NCI-H146 treated with DMSO at 0.1 percent for 48 hours (cell line): ENCODE results near the gene UBE2S.
A peak's percentile ranks its signal among the peaks of the same experiment; 100 is the strongest.
"Not testable (repeated sequence)": the region's sequence is repeated elsewhere in the genome, so short reads cannot be mapped to it uniquely, and the experiment has no call there.

ENCODE experiments used
- DNase-seq: peaks from one replicate; lab custom pipeline; 2025; ENCODE audit not compliant: unreplicated experiment; lab: John Stamatoyannopoulos, UW

UBE2S gene

DNA sequence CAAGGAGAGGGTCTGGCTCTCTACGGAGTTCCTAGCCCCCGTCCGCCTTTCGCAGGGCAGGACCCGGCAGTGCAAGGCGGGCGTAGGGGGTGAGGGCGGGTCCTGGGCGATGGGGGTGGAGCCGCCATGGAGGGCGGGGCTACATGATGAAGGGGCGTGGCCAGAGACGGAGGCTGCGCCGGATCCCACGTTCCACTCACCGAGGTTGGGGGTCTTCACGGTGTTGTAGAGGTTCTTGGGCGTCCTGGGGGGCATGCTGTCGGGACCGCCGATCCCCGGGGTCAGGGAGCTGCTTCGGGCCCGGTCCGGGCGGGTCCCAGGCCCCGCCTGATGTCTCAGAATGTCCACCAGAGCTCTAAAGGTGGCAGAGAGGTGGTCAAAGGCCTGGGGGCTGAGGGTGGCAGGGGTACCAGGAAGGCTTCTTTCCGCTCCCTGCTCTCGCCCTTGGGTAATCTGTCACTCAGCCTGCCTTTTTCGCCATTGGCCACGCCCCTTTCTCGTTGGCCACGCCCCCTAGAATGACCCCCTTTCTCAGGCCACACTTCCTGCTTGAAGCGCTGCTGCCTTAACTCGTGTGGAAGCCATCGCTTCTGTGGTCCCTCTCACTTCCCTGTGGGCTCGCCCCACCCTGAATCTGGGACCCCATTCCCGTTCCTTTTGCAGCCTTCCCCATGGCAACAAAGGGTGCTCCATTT, 33.0 kb upstream of the UBE2S start:
- DNase-seq, result peak; percentile 76

DNA sequence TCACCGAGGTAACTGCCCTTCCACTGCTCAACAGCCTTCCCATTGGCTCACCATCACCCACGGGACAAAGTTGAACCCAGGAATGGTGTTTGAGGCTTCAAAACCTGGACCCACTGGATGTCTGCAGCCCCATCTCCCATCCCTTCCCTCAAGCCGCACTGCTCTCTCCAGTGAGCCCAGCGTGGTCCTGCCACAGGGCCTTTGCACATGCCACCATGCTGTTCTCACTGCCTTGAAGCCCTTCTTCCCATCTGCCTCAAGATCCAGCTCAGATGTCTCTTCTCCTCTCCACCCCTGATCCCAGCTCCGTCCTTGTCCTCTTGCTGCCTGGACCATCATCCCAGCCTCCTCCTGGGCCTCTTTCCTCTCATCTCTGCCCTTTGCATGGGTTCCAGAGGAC, 31.5 kb upstream of the UBE2S start:
- no peak for DNase-seq

DNA sequence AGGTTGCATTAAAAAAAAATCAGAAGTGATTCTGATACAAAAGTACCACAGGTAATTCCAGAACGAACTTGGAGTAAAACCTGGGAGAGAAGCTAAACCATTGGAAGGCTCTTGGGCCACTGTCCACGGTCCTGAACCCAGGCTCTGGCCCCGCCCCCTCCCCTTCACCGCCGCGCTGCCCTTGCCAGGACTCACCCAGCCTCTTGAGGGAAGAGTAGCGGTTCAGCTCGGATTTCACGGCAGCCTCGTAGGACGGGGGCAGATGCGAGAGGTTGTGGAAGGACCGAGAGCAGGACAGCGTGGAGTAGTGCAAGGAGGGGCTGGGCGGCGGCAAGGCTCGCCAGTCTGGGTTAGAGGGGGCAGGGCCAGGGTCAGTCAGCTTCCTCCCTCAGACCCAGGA, 29.8 kb upstream of the UBE2S start:
- no peak for DNase-seq

DNA sequence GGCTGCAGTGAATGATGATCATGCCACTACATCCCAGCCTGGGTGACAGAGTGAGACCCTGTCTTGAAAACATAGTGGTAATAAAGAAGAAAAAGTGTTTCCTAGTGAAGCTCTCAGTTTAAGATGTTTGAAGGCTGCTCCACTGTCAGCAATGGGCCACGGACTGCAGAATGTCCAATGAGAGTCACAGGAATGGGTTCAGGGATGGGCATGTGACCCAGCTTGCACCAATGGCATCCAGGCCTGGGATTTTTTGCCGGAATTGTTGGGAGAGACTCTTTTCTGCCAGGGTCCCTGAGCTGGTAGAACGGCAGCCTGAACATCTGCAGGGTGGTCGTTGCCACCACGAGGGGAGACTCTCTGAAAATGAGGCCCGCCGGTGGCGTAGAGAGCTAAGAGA, 29.3 kb upstream of the UBE2S start:
- DNase-seq, result no peak

- DNase-seq, result no peak
These were observed 27.4 kb upstream of the UBE2S start for GRCh38 chr19:55435020-55435419.

DNA sequence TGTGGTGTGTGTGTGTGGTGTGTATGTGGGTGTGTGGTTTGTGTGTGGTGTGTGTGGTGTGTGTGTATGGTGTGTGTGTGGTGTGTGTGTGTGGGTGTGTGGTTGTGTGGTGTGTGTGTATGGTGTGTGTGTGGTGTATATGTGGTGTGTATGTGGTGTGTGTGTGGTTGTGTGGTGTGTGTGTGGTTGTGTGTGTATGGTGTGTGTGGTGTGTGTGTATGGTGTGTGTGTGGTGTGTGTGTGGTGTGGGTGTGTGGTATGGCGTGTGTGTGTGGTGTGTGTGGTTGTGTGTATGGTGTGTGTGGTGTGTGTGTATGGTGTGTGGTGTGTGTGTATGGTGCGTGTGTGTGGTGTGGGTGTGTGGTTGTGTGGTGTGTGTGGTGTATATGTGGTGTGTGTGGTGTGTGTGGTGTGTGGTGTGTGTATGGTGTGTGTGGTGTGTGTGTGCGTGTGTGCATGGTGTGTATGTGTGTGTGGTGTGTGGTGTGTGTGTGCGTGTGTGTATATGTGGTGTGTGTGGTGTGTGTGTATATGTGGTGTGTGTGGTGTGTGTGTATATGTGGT, 26.9 kb upstream of the UBE2S start:
- DNase-seq, result no peak

GRCh38 chr19:55433292-55433691, 25.7 kb upstream of the UBE2S start:
- no peak for DNase-seq

GRCh38 chr19:55432241-55432959, 24.8 kb upstream of the UBE2S start:
- DNase-seq, result no peak

GRCh38 chr19:55431183-55431582, 23.6 kb upstream of the UBE2S start:
- no peak for DNase-seq

GRCh38 chr19:55426042-55426441, 18.5 kb upstream of the UBE2S start:
- DNase-seq, result no peak

DNA sequence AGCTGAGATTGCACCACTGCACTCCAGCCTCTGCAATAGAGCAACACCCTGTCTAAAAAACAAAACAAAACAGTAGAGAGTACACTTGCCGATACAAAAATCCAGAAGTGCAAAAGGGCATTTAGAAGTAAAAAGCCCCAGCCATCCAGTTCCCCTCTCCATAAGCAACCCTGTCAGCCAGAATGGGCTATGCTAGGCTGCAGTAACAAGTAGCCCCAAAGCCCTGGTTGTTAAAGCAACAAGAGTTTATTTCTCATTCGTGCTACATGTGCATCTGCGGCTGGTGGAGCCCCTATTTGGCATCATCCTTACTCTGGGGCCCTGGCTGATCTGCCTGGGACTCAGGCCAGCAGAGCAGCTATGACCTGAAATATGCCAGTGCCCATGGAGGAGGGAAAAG, 16.9 kb upstream of the UBE2S start:
- no peak for DNase-seq

DNA sequence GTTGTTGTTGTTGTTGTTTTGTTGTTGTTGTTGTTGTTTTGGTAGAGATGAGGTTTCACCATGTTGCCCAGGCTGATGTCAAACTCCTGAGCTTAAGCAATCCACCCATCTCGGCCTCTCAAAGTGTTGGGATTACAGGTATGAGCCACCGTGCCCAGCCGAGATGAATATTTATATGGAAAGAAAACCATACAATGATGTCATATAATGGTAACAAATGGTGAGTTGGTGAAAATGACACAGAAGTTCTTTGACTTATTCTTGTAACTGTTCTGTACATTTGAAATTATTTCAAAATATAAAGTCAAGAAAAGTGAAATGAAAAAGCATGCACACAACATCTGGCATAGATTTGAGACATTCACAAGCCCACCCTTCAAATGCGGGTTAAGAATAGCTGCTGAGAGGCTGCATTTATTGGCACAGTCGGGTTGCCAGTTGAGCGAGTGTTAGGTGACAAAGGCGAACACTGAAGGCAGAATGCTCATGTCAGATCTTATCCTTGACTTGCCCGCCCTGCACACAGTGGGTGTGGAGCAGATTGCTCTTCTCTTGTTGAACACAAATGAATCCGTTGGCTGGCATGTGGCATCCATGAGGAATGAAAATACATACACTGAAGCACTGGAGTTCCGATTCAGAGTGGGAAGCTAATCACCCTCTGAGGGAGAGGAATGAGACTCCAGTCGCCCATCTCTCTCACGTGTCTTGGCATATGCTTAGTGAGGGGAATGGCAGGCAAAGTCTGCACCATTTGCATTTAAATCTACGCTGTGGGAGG, 15.8 kb upstream of the UBE2S start:
- no peak for DNase-seq

DNA sequence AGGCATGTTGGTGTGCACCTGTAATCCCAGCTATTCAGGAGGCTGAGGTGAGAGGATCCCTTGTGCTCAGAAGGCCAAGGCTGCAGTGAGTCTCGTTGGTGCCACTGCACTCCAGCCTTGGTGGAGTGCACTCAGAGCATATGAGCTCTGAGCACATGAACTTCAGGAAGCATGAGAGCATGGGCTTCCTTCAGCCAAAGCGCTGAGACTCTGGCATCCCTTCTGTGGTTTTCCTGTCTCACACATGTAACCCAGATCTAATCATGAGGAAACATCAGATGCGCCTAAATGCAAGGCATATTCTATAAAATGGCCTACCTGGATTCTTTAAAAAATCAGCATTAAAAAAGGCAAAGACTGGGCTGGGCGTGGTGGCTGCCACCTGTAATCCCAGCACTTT, 13.7 kb upstream of the UBE2S start:
- DNase-seq, result not testable (repeated sequence)

GRCh38 chr19:55419624-55420236, 12.1 kb upstream of the UBE2S start:
- no peak for DNase-seq

- DNase-seq, result no peak
These were observed 11.5 kb upstream of the UBE2S start for GRCh38 chr19:55419103-55419502.

DNA sequence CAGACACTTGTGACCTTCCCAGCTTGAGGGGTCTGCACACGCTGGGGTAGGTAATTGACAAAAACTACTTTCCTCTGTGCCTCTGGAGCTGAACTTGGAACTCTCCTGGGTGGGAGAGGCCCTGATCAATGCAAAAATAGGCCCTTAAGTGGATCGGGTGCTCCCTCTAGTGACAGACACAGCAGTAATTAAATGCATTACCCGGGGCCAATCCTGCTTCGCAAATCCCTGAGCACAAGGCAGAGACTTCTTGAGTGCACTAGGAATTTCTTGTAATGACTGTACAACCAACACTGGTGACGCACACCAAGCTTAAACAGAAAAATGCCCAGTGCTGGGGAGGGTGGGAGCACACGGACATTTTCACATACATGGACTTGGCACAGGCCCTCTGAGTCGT, 10.6 kb upstream of the UBE2S start:
- peak; percentile 79 for DNase-seq

- no peak for DNase-seq
These were observed 2.6 kb upstream of the UBE2S start for GRCh38 chr19:55410168-55410567.

DNA sequence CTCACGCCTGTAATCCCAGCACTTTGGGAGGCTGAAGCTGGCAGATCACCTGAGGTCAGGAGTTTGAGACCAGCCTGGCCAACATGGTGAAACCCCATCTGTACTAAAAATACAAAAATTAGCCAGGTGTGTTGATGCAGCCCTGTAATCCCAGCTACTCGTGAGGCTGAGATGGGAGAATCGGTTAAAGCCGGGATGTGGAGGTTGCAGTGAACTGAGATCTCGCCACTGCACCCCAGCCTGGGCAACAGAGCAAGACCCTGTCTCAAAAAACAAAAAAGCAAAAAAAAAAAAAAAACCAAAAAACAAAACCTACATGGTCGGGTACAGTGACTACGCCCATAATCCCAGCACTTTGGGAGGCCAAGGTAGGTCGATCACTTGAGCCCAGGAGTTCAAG, 1.6 kb upstream of the UBE2S start:
- DNase-seq, result not testable (repeated sequence)

GRCh38 chr19:55408533-55408872, 915 bp upstream of the UBE2S start:
- no peak for DNase-seq

GRCh38 chr19:55407800-55408532, 378 bp upstream of the UBE2S start:
- peak; percentile 99 for DNase-seq
